Prostate gland (tissue), 2 donors: ENCODE measurements around the gene SASH3.

ENCODE experiments used
- POLR2A ChIP-seq: fragments of 450-650 bp; IDR thresholded peaks from one replicate; pipeline ENCODE4 v1.6.1; 2016; ENCODE audit warnings: antibody characterized with exemption, mild to moderate bottlenecking
- POLR2AphosphoS5 ChIP-seq: sonication (generic); formaldehyde crosslinking; IDR thresholded peaks from one replicate; pipeline ENCODE4 v1.6.1; 2017; ENCODE audit warnings: antibody characterized with exemption
- TF ChIP-seq, protein P1 (sequence below), 4 experiments: fragments of 200-600 bp in 2 of 4; fragments of 450-650 bp in 2 of 4; sonication (generic) in 2 of 4; IDR thresholded peaks; 1 replicate in 3 of 4; 2 replicates in 1 of 4; pipeline ENCODE4 v1.5.1; 2016 to 2019; ENCODE audit warnings: antibody characterized with exemption in 4 of 4, mild to moderate bottlenecking in 2 of 4, moderate library complexity in 2 of 4

DNA sequence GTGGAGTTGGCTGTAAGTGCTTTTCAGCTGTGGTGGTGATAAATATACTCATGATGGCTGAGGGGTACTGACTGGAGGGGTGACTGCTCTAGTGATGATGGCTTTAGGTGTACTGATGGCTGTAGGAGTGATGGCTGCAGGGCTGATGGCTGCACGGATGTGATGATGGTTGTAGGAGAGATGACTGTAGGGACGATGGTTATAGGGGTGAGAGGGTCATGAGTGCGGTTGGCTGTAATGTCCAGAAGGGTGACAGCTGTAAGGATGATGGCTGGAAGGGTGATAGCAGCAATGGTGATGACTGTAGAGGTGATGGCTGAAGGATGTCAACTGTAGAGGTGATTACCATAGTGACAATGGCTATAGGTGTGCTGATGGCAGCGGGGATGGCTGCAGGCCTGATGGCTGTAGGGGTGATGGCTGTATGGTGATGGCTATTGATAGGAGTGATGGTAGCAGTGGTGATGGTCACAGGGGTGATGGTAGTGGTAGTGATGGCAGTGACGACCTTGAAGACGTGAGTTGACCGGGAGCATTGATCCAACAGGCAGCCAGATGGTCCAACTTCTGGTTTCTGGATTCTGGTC is 570 bp upstream of the SASH3 start:
- TF ChIP-seq, protein P1, sequence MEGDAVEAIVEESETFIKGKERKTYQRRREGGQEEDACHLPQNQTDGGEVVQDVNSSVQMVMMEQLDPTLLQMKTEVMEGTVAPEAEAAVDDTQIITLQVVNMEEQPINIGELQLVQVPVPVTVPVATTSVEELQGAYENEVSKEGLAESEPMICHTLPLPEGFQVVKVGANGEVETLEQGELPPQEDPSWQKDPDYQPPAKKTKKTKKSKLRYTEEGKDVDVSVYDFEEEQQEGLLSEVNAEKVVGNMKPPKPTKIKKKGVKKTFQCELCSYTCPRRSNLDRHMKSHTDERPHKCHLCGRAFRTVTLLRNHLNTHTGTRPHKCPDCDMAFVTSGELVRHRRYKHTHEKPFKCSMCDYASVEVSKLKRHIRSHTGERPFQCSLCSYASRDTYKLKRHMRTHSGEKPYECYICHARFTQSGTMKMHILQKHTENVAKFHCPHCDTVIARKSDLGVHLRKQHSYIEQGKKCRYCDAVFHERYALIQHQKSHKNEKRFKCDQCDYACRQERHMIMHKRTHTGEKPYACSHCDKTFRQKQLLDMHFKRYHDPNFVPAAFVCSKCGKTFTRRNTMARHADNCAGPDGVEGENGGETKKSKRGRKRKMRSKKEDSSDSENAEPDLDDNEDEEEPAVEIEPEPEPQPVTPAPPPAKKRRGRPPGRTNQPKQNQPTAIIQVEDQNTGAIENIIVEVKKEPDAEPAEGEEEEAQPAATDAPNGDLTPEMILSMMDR (IDR thresholded peaks at IDR 0.05) = no peak
- TF ChIP-seq POLR2AphosphoS5 = no peak
- no peak for TF ChIP-seq POLR2A
